ENCODE results near the gene HAAO. TPM values are rescaled to one million over a fixed set of nuclear protein-coding genes. Genes with fewer than 3 reads are reported as not detected.

HAAO gene
- total RNA-seq, 1 donor from 2014 or later, result 6.1 TPM

DNA sequence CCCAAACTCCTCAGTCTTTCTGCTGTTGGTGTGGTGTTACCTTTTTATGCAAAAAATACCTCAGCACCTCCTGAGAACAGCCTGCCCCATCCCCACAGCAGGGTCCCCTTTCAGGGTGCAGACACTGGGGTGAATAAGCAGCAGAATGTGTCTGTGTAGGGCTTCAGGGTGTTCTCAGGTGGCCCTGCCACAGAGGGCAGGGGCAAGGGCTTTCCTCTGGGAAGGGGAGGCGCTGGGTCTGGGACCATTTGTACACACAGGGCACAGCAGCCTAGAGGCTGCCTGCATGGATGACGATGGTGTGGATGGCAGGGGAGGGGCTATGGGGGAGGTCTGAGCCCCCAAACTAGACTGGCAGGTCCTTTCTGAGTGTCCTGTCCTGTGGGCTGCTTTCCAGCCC, 2.6 kb downstream of the HAAO start:
- DNase-seq (no peak), ATAC-seq (no peak)
- Histone ChIP-seq H3K4me1 (peaks cover 6% of the 10 kb centered on the region), H3K36me3 (no peaks in the 10 kb centered on the region), H3K9me3 (no peaks in the 10 kb centered on the region), H3K27ac (no peak overlapping the region), H3K27me3 (ENCODE audit: low read depth) (no peaks in the 10 kb centered on the region), H3K4me3 (no peak overlapping the region)
- intact Hi-C loops (cut with DNase I), result no loop called here
- TF ChIP-seq, protein P1, sequence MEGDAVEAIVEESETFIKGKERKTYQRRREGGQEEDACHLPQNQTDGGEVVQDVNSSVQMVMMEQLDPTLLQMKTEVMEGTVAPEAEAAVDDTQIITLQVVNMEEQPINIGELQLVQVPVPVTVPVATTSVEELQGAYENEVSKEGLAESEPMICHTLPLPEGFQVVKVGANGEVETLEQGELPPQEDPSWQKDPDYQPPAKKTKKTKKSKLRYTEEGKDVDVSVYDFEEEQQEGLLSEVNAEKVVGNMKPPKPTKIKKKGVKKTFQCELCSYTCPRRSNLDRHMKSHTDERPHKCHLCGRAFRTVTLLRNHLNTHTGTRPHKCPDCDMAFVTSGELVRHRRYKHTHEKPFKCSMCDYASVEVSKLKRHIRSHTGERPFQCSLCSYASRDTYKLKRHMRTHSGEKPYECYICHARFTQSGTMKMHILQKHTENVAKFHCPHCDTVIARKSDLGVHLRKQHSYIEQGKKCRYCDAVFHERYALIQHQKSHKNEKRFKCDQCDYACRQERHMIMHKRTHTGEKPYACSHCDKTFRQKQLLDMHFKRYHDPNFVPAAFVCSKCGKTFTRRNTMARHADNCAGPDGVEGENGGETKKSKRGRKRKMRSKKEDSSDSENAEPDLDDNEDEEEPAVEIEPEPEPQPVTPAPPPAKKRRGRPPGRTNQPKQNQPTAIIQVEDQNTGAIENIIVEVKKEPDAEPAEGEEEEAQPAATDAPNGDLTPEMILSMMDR (IDR thresholded peaks at IDR 0.05), result no peak

DNA sequence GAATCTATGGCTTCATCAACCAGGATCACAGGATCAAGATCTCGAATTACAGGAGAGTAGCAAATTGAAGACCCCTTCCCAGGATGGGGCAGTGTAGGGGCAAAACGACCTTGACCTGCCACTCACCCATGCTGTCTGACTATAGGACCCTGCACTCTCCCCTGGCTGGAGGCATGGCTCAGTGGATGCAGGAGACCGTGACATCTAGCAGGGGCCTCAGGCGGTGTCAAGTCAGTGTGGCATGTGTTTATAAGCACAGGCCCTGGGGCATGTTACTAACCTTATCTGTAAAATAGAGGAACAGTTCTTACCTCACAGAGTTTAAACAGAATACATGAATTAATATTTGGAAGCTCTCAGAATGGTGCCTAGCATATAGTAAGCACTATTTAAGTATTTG, 3.5 kb downstream of the HAAO start:
- intact Hi-C loops (cut with DNase I), result no loop called here
- no peak overlapping the region for H3K27ac ChIP-seq
- no peaks in the 10 kb centered on the region for H3K27me3 ChIP-seq (ENCODE audit: low read depth)
- TF ChIP-seq, protein P1 (IDR thresholded peaks at IDR 0.05), result no peak
- no peak overlapping the region for H3K4me3 ChIP-seq
- ATAC-seq (no peak), DNase-seq (no peak)
- H3K4me1 ChIP-seq, result peaks cover 6% of the 10 kb centered on the region
- no peaks in the 10 kb centered on the region for H3K36me3 ChIP-seq
- no peaks in the 10 kb centered on the region for H3K9me3 ChIP-seq

DNA sequence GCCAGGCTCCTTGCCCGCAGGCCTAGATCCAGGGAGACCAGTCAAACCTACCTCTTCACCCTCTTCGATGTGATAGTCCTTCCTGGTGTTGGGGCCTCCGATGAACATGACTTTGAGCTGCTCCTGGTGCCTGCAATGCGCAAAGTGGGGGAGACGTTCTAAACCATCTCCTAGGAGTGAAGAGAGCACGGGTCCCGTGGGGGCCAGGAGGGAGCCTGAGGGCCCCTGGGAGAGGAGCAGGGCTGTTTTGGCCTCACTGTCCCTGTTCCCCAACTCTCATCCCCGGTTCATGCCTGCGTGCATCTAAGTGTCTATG, 3.9 kb downstream of the HAAO start:
- no peak for DNase-seq
- Histone ChIP-seq H3K27me3 (ENCODE audit: low read depth) (no peaks in the 10 kb centered on the region), H3K4me3 (no peak overlapping the region), H3K27ac (no peak overlapping the region), H3K36me3 (no peaks in the 10 kb centered on the region), H3K9me3 (no peaks in the 10 kb centered on the region), H3K4me1 (peaks cover 6% of the 10 kb centered on the region)
- TF ChIP-seq, protein P1 (IDR thresholded peaks at IDR 0.05), result no peak
- intact Hi-C loops (cut with DNase I), result no loop called here
- ATAC-seq, result no peak

DNA sequence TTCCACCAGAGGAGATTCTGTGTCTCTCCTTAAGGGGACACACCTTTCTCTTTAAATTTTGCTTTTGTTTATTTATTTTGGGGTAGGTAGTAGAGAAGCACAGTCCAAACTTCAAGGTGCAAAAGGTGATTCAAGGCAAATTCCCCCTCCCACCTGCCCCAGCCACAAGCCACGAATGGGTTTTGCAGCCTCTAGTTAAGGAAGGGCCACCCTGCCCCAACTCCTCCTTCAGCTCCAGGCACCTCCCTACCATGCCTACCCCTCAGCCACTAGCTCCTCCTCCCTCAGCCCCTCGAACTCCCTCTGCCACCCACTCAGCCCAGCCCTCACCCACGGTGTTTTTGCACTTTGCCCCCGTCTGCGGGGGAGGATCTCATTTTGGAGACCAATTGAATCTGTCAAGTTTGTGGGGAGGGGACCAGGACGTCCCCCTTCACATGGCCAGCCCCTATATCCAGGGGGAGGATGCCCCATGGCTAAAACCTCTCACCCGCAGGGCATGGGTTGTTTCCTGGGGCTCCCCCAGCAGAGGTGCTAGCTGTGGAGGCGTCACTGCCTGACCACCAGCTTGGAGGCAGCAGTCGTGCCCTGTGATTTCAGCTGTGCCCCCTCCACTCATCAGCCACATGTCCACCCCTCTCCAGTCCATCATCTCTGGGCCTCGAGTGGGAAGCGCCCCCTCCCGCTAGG, 4.5 kb downstream of the HAAO start:
- Histone ChIP-seq H3K4me3 (no peak overlapping the region), H3K4me1 (peaks cover 6% of the 10 kb centered on the region), H3K27me3 (ENCODE audit: low read depth) (no peaks in the 10 kb centered on the region), H3K9me3 (no peaks in the 10 kb centered on the region), H3K27ac (no peak overlapping the region), H3K36me3 (peaks cover 3% of the 10 kb centered on the region)
- intact Hi-C loops (cut with DNase I), result no loop called here
- TF ChIP-seq, protein P1 (IDR thresholded peaks at IDR 0.05), result no peak
- no peak for ATAC-seq
- DNase-seq, result no peak

DNA sequence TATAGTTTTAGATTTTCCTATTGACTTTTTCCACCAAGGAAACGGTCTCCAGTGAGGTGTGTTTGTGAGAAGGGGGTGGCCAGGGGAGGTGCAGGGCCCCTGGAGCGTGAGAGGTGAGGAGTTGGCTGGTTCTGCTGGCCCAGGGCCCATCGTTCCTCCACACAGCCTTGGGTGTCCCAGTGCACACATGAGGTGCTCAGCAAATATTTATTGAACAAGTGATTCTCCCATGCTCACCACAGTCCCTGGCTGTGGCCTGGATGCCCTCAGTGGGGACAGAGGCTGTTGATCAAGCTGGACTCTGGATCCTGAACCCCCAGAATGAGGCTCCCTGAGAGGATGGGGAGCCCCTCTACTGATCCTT, 5.0 kb downstream of the HAAO start:
- TF ChIP-seq, protein P1 (IDR thresholded peaks at IDR 0.05), result no peak
- intact Hi-C loops (cut with DNase I), result no loop called here
- no peak overlapping the region for H3K4me3 ChIP-seq
- peaks cover 8% of the 10 kb centered on the region for H3K36me3 ChIP-seq
- H3K27ac ChIP-seq, result no peak overlapping the region
- peaks cover 6% of the 10 kb centered on the region for H3K4me1 ChIP-seq
- H3K9me3 ChIP-seq, result no peaks in the 10 kb centered on the region
- ATAC-seq (no peak), DNase-seq (no peak)
- no peaks in the 10 kb centered on the region for H3K27me3 ChIP-seq (ENCODE audit: low read depth)
